Ramos (cell line): ENCODE results near the gene COL21A1.
"Not testable (repeated sequence)": the region's sequence is repeated elsewhere in the genome, so short reads cannot be mapped to it uniquely, and the experiment has no call there.

Experiments
- in situ Hi-C: fragments of 300-500 bp; cut with MboI; formaldehyde crosslinking; loops from one replicate; pipeline ENCODE4 v1.14.3; 2022; ENCODE audit warnings: low sequenced_read_pairs; ENCODE audit not compliant: unreplicated experiment

COL21A1 gene

GRCh38 chr6:56025795-56026194 is 221.6 kb downstream of the COL21A1 start:
- in situ Hi-C loops, result no loop called here

GRCh38 chr6:56024931-56025330 is 222.4 kb downstream of the COL21A1 start:
- in situ Hi-C loops, result no loop called here

GRCh38 chr6:56023829-56024228 is 223.6 kb downstream of the COL21A1 start:
- in situ Hi-C loops, result no loop called here

DNA sequence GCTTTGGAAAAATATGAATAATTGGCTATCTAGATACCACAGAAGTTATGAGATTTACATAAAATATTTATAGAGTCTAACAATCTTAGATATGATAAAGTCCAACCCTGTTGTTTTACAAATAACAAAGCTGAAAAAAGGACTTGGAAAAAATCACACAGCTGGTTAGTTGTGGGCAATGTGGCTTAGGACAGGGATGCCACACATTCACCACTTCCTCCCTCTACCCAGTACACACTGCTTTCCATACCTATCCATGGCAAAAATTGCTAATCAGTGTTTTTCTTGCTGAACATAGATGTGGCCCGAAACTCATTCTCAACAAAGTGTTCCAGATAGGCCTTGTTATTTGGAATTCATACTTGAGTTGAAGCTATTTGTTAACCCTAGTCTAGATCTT is 224.7 kb downstream of the COL21A1 start:
- in situ Hi-C loops, result no loop called here

GRCh38 chr6:56021943-56022342 is 225.4 kb downstream of the COL21A1 start:
- in situ Hi-C loops, result no loop called here

- in situ Hi-C loops, result no loop called here
These were observed 227.4 kb downstream of the COL21A1 start for GRCh38 chr6:56019973-56020372.

DNA sequence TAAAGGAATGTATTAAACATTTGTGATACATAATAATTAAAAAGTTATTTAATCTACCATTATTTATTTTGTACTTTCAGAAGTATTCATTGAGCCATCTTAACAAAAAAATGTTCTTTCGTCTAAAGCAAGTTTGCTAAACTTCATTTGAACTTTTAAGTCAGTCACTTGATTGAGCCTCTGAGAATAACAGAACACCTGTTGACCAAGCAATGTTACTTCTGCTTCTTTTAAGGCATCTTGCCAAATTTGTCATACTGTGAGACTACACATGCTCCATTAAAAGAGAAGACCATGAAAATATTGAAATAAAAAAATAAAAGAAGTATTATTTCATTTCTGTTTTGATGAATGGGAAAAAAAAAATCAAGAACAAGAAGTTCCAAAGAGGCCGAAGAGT is 230.2 kb downstream of the COL21A1 start:
- in situ Hi-C loops, result no loop called here

- in situ Hi-C loops, result not testable (repeated sequence)
These were observed 233.3 kb downstream of the COL21A1 start for GRCh38 chr6:56014039-56014438.

DNA sequence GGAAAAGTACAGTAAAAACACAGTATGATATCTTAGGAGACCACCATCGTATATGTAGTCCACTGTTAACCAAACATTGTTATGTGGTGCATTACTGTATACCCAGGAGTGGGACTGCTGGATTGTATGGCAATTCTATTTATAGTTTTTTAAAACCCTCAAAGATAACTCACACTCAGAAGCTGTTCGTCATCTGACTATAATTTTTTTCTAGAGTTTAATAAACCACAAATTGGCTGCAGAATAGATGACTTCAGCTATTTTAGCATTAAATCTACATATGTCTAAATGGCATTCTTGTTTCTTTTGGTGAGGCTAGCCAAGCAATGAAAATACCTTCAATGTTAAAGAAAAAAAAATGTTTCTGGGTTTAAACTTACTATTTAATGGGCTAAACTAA is 237.7 kb downstream of the COL21A1 start:
- in situ Hi-C loops, result no loop called here
